Neural cell (in vitro differentiated cells): ENCODE data around the gene FAM25G. TPM values are rescaled to one million over a fixed set of nuclear protein-coding genes. Genes with fewer than 3 reads are reported as not detected.
"Not testable (repeated sequence)": the region's sequence is repeated elsewhere in the genome, so short reads cannot be mapped to it uniquely, and the experiment has no call there.

Source experiments
- H2AFZ ChIP-seq: fragments of 200-600, 300-800 bp; sonication (generic), shearing (Covaris generic); 2 replicates; pipeline ENCODE4 v1.6.0; 2014; ENCODE audit warnings: low read depth, mild to moderate bottlenecking, antibody characterized with exemption, low read length, moderate library complexity
- H3F3A ChIP-seq: fragments of 200-600 bp; shearing (Covaris generic); 2 replicates; pipeline ENCODE4 v1.6.1; 2016; ENCODE audit warnings: mild to moderate bottlenecking, moderate library complexity, mixed read lengths, antibody characterized with exemption, low read length; ENCODE audit not compliant: insufficient read depth, poor library complexity, severe bottlenecking
- H3K27ac ChIP-seq: fragments of 200-600, 300-800 bp; sonication (generic), shearing (Covaris generic); 2 replicates; pipeline ENCODE4 v1.5.1; 2014; ENCODE audit warnings: mild to moderate bottlenecking, low read length, moderate library complexity
- H3K27me3 ChIP-seq: fragments of 300-800, 200-600 bp; sonication (generic), shearing (Covaris generic); 2 replicates; pipeline ENCODE4 v1.6.0; 2014; ENCODE audit warnings: mild to moderate bottlenecking, low read depth, low read length, moderate library complexity; ENCODE audit not compliant: insufficient read depth
- H3K36me3 ChIP-seq: fragments of 300-800, 200-600 bp; sonication (generic), shearing (Covaris generic); 2 replicates; pipeline ENCODE4 v1.5.1; 2014; ENCODE audit warnings: mild to moderate bottlenecking, antibody characterized with exemption, low read length, moderate library complexity; ENCODE audit not compliant: insufficient read depth
- H3K4me2 ChIP-seq: fragments of 300-800, 200-600 bp; sonication (generic), shearing (Covaris generic); 2 replicates; pipeline ENCODE4 v1.6.0; 2014; ENCODE audit warnings: mild to moderate bottlenecking, low read length
- H3K4me3 ChIP-seq: fragments of 300-800, 200-600 bp; sonication (generic), shearing (Covaris generic); 2 replicates; pipeline ENCODE4 v1.5.1; 2014; ENCODE audit warnings: mild to moderate bottlenecking, low read length, moderate library complexity
- H3K79me2 ChIP-seq: fragments of 200-600 bp; shearing (Covaris generic); replicated peaks from 2 replicates; pipeline ENCODE4 v1.6.0; 2014; ENCODE audit warnings: mild to moderate bottlenecking, low read length, moderate library complexity; ENCODE audit not compliant: insufficient read depth
- H3K9ac ChIP-seq: fragments of 300-800, 200-600 bp; sonication (generic), shearing (Covaris generic); 2 replicates; pipeline ENCODE4 v1.6.1; 2016; ENCODE audit warnings: mild to moderate bottlenecking, low read length, mixed read lengths
- H3K9me2 ChIP-seq: fragments of 200-600 bp; shearing (Covaris generic); 2 replicates; pipeline ENCODE4 v1.6.1; 2016; ENCODE audit warnings: mild to moderate bottlenecking, low read length, mixed read lengths; ENCODE audit not compliant: insufficient read depth
- H3K9me3 ChIP-seq: fragments of 200-600, 300-800 bp; sonication (generic), shearing (Covaris generic); 2 replicates; pipeline ENCODE4 v1.6.1; 2016; ENCODE audit warnings: mild to moderate bottlenecking, mixed run types, low read length, moderate library complexity, mixed read lengths
- H4K20me1 ChIP-seq: fragments of 200-600 bp; shearing (Covaris generic); 2 replicates; pipeline ENCODE4 v1.6.1; 2016; ENCODE audit warnings: mild to moderate bottlenecking, mixed run types; ENCODE audit not compliant: insufficient read depth
- EP300 ChIP-seq: fragments of 450-650 bp; conservative IDR thresholded peaks from 2 replicates; pipeline ENCODE4 v1.6.1; 2014; ENCODE audit warnings: antibody characterized with exemption, mild to moderate bottlenecking, moderate library complexity; ENCODE audit not compliant: poor library complexity, severe bottlenecking
- EZH2 ChIP-seq: fragments of 200-600, 300-800 bp; shearing (Covaris generic), sonication (generic); IDR thresholded peaks from 2 replicates; pipeline ENCODE4 v1.6.1; 2014; ENCODE audit warnings: antibody characterized with exemption, low read length, borderline replicate concordance, mild to moderate bottlenecking; ENCODE audit not compliant: insufficient read depth, poor library complexity, severe bottlenecking
- MXI1 ChIP-seq: fragments of 450-650 bp; conservative IDR thresholded peaks from 2 replicates; pipeline ENCODE4 v1.6.1; 2014; ENCODE audit warnings: antibody characterized with exemption, mild to moderate bottlenecking; ENCODE audit not compliant: poor library complexity, severe bottlenecking
- POLR2AphosphoS5 ChIP-seq: IDR thresholded peaks from 2 replicates; pipeline ENCODE4 v1.6.1; 2012
- SMC3 ChIP-seq: fragments of 450-650 bp; conservative IDR thresholded peaks from 2 replicates; pipeline ENCODE4 v1.6.1; 2014; ENCODE audit warnings: antibody characterized with exemption, mild to moderate bottlenecking, moderate library complexity; ENCODE audit not compliant: poor library complexity
- TAF1 ChIP-seq: IDR thresholded peaks from 2 replicates; pipeline ENCODE4 v1.6.1; 2012; ENCODE audit warnings: low read depth
- polyA plus RNA-seq: library from polyadenylated mRNA; depleted of rRNA; stranded (reverse); fragments of >200 nt; gene quantifications from 2 replicates; pipeline ENCODE4 v1.2.3, GENCODE V29; 2014
- TF ChIP-seq, protein P1 (sequence below): fragments of 450-650 bp; IDR thresholded peaks from 2 replicates; pipeline ENCODE4 v1.5.1; 2014; ENCODE audit warnings: antibody characterized with exemption, mild to moderate bottlenecking, moderate library complexity; ENCODE audit not compliant: poor library complexity, severe bottlenecking
- TF ChIP-seq, protein P2 (sequence below): IDR thresholded peaks from 2 replicates; pipeline ENCODE4 v1.6.1; 2012; ENCODE audit warnings: borderline replicate concordance

The FAM25G gene
- polyA plus RNA-seq, 1 donor from 2014 or later = not detected

DNA sequence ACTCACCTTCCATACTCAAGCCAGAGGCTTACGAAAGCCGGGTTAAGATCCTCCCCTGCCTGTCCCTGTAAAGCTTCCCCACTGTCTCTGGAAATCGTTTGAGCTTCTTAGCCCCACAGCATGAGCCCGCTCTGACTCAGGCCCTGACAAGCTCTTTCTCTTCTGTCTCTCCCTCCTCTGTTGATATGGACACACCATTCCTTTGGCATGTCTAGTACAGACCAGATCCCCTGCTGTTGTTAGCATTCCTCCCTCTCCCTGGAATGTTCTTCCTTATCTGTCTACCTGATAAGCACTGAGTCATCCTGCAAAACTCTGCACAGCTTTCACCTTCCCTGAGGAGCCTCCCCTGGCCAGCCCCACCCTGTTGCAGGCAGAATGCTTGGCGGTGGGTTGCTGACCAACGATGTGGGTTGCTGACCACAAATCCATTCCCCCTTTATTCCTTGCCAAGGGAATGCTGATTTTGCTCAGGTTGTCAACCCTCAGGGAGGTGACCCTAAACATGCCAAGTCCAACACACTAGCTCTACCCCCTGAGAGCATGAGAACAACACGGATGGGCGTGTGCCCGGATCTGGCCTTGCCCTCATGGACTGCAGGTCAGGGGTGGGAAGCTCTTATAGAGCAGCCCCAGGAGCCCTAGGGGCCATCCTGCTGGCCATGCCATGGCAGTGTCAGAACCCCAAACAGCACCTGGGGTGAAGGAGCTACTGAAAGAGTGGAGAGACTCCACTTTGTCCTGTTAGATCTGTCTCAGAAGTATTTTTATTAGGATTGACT is 28.7 kb downstream of the FAM25G start:
- H4K20me1 ChIP-seq, H3K9me2 ChIP-seq, H3F3A ChIP-seq, H3K9me3 ChIP-seq, H2AFZ ChIP-seq, H3K79me2 ChIP-seq, H3K27ac ChIP-seq, H3K9ac ChIP-seq, H3K27me3 ChIP-seq, H3K4me2 ChIP-seq, H3K4me3 ChIP-seq, H3K36me3 ChIP-seq: not testable (repeated sequence)

DNA sequence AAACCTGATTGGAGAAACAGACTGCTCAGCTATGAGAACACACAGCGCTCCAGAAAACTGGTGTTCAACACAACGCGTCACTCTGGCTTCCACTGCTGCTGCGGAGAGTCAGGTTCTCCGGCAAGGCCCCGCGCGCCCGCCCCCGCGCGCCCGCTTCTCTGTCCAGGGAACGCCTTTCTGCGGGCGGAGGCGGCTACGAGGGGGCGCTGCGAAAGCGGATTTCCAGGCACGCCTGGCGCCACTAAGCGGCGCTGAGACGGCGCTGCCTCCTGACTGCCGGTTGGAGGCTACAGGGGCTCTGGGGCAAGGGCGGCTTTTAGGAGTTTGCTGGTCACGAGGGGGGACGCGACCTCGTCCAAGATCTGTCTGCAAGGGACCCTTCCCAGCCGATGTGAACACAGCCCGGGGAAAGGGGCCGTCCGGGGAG is 30.2 kb downstream of the FAM25G start:
- TF ChIP-seq, protein P1, sequence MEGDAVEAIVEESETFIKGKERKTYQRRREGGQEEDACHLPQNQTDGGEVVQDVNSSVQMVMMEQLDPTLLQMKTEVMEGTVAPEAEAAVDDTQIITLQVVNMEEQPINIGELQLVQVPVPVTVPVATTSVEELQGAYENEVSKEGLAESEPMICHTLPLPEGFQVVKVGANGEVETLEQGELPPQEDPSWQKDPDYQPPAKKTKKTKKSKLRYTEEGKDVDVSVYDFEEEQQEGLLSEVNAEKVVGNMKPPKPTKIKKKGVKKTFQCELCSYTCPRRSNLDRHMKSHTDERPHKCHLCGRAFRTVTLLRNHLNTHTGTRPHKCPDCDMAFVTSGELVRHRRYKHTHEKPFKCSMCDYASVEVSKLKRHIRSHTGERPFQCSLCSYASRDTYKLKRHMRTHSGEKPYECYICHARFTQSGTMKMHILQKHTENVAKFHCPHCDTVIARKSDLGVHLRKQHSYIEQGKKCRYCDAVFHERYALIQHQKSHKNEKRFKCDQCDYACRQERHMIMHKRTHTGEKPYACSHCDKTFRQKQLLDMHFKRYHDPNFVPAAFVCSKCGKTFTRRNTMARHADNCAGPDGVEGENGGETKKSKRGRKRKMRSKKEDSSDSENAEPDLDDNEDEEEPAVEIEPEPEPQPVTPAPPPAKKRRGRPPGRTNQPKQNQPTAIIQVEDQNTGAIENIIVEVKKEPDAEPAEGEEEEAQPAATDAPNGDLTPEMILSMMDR = peak; percentile 49
- not testable (repeated sequence) for H4K20me1 ChIP-seq, H3K27ac ChIP-seq, H3K27me3 ChIP-seq, H3K36me3 ChIP-seq, H3K79me2 ChIP-seq, H2AFZ ChIP-seq, H3F3A ChIP-seq, H3K9me2 ChIP-seq, H3K4me2 ChIP-seq, H3K9me3 ChIP-seq, H3K9ac ChIP-seq
- H3K4me3 ChIP-seq = peak overlapping the region; percentile 47

DNA sequence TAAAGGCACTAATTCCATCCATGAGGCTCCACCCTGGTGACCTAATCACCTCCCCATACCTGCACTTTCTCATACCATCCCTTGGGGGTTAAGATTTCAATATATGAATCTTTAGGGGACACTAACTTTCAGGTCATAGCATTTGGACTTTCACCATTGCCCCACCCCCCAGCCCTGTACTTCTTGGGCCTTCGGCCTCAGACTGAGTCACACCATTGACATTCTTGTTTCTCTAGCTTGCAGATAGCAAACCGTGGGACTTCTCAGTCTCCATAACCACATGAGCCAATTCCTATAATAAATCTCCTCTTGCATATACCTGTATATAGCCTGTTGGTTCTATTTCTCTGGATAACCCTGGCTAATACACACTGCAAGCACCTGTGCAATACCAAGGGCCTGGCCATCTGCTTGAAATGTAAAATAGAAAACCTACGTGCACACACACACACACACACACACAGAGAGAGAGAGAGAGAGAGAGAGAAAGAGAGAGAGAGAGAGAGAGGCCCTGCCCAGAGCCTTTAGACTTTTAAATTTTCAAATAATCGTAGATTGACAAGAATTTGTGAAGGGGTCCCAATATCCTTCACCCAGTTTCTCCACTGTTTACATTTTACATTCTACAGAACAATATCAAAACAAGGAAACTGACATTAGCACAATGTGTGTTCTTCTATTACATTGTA is 32.9 kb downstream of the FAM25G start:
- no peaks in the 10 kb centered on the region for H3F3A ChIP-seq
- H3K27ac ChIP-seq = no peak overlapping the region
- H3K36me3 ChIP-seq = no peaks in the 10 kb centered on the region
- no peaks in the 10 kb centered on the region for H3K79me2 ChIP-seq
- no peak overlapping the region for H3K4me2 ChIP-seq
- H3K27me3 ChIP-seq = no peaks in the 10 kb centered on the region
- H3K9ac ChIP-seq = no peak overlapping the region
- no peaks in the 10 kb centered on the region for H4K20me1 ChIP-seq
- TF ChIP-seq TAF1 = no peak
- no peak for TF ChIP-seq SMC3
- TF ChIP-seq EZH2 = no peak
- no peak for TF ChIP-seq POLR2AphosphoS5
- TF ChIP-seq, protein P2, sequence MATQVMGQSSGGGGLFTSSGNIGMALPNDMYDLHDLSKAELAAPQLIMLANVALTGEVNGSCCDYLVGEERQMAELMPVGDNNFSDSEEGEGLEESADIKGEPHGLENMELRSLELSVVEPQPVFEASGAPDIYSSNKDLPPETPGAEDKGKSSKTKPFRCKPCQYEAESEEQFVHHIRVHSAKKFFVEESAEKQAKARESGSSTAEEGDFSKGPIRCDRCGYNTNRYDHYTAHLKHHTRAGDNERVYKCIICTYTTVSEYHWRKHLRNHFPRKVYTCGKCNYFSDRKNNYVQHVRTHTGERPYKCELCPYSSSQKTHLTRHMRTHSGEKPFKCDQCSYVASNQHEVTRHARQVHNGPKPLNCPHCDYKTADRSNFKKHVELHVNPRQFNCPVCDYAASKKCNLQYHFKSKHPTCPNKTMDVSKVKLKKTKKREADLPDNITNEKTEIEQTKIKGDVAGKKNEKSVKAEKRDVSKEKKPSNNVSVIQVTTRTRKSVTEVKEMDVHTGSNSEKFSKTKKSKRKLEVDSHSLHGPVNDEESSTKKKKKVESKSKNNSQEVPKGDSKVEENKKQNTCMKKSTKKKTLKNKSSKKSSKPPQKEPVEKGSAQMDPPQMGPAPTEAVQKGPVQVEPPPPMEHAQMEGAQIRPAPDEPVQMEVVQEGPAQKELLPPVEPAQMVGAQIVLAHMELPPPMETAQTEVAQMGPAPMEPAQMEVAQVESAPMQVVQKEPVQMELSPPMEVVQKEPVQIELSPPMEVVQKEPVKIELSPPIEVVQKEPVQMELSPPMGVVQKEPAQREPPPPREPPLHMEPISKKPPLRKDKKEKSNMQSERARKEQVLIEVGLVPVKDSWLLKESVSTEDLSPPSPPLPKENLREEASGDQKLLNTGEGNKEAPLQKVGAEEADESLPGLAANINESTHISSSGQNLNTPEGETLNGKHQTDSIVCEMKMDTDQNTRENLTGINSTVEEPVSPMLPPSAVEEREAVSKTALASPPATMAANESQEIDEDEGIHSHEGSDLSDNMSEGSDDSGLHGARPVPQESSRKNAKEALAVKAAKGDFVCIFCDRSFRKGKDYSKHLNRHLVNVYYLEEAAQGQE = no peak
- TF ChIP-seq EP300 = no peak
- no peak for TF ChIP-seq MXI1
- no peak overlapping the region for H3K4me3 ChIP-seq
- H3K9me3 ChIP-seq = no peaks in the 10 kb centered on the region
- no peaks in the 10 kb centered on the region for H3K9me2 ChIP-seq
- H2AFZ ChIP-seq = no peak overlapping the region
